Ovary (tissue), 3 donors: ENCODE data around the gene OR6C2.

Source experiments
- EP300 ChIP-seq: sonication (generic); formaldehyde crosslinking; IDR thresholded peaks from one replicate; pipeline ENCODE4 v1.6.1; 2017; ENCODE audit warnings: antibody characterized with exemption
- TF ChIP-seq, protein P1 (sequence below), 3 donors: fragments of 450-650 bp in 2 of 3; fragments of 200-600 bp in 1 of 3; IDR thresholded peaks; one replicate each; pipeline versions ENCODE4 v1.5.1 to v1.8.0; 2016 to 2022; ENCODE audit warnings: antibody characterized with exemption in 3 of 3, mild to moderate bottlenecking in 1 of 3
- donor health status: DM: no; HTN: no; CAD: no.

DNA sequence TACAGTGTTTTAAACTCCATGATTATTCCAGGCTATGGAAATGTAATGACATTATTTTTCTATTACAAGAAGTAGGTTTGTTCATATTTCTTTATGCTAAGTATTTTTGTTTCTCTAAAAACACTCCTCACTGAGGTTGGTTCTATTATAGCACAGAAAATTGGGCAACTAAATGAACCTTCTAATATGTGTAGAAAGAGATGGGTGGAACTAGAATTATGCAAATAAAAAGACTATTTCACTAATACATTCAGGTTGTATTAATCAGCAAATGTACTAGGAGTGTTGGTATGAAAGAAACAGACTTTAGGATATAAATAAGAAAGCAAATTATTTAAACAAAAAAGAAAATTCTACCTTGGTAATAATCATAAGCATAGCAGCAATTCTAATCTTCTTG lies 4.9 kb downstream of the OR6C2 start:
- TF ChIP-seq, protein P1, sequence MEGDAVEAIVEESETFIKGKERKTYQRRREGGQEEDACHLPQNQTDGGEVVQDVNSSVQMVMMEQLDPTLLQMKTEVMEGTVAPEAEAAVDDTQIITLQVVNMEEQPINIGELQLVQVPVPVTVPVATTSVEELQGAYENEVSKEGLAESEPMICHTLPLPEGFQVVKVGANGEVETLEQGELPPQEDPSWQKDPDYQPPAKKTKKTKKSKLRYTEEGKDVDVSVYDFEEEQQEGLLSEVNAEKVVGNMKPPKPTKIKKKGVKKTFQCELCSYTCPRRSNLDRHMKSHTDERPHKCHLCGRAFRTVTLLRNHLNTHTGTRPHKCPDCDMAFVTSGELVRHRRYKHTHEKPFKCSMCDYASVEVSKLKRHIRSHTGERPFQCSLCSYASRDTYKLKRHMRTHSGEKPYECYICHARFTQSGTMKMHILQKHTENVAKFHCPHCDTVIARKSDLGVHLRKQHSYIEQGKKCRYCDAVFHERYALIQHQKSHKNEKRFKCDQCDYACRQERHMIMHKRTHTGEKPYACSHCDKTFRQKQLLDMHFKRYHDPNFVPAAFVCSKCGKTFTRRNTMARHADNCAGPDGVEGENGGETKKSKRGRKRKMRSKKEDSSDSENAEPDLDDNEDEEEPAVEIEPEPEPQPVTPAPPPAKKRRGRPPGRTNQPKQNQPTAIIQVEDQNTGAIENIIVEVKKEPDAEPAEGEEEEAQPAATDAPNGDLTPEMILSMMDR (IDR thresholded peaks at IDR 0.05) = no peak
- TF ChIP-seq EP300 = no peak
